GM23338 (cell line): Measurements from ENCODE around the gene ITIH3. TPM values are rescaled to one million over a fixed set of nuclear protein-coding genes. Genes with fewer than 3 reads are reported as not detected.
A peak's percentile ranks its signal among the peaks of the same experiment; 100 is the strongest.

Experiments used
- ATAC-seq: fragments of 200-7000 bp; cut with Tn5 transposase; 3 replicates; pipeline ENCODE4 v1.9.1; 2020
- DNase-seq: peaks from one replicate; pipeline ENCODE4 v3.0.0-alpha.2; 2015; ENCODE audit warnings: low spot score
- H2AFZ ChIP-seq: fragments of 200-600 bp; sonication (generic); 2 replicates; pipeline ENCODE4 v1.8.0; 2016; ENCODE audit warnings: antibody characterized with exemption, mild to moderate bottlenecking, moderate library complexity
- H3F3A ChIP-seq: fragments of 200-600 bp; sonication (generic); replicated peaks from 2 replicates; pipeline ENCODE4 v1.8.0; 2017; ENCODE audit warnings: antibody characterized with exemption, mixed run types, low read depth
- H3K27ac ChIP-seq: fragments of 200-600 bp; sonication (generic); 2 replicates; pipeline ENCODE4 v1.6.1; 2016; ENCODE audit warnings: low read depth
- H3K27me3 ChIP-seq: fragments of 200-600 bp; sonication (generic); 2 replicates; pipeline ENCODE4 v1.8.0; 2016; ENCODE audit warnings: mild to moderate bottlenecking, mixed run types, moderate library complexity; ENCODE audit not compliant: insufficient read depth
- H3K36me3 ChIP-seq: fragments of 200-600 bp; sonication (generic); 2 replicates; pipeline ENCODE4 v1.8.0; 2016; ENCODE audit warnings: mild to moderate bottlenecking; ENCODE audit not compliant: insufficient read depth
- H3K4me1 ChIP-seq: fragments of 200-600 bp; sonication (generic); 2 replicates; pipeline ENCODE4 v1.8.0; 2016; ENCODE audit warnings: mild to moderate bottlenecking, moderate library complexity; ENCODE audit not compliant: insufficient read depth
- H3K4me2 ChIP-seq: fragments of 200-600 bp; sonication (generic); 2 replicates; pipeline ENCODE4 v1.7.1; 2017; ENCODE audit warnings: mixed run types
- H3K4me3 ChIP-seq: fragments of 200-600 bp; sonication (generic); 2 replicates; pipeline ENCODE4 v1.6.1; 2016; ENCODE audit warnings: mixed run types
- H3K79me2 ChIP-seq: fragments of 200-600 bp; sonication (generic); replicated peaks from 2 replicates; pipeline ENCODE4 v1.8.0; 2017; ENCODE audit warnings: mild to moderate bottlenecking; ENCODE audit not compliant: insufficient read depth
- H3K9me2 ChIP-seq: fragments of 200-600 bp; sonication (generic); 2 replicates; pipeline ENCODE4 v1.8.0; 2017; ENCODE audit not compliant: insufficient read depth
- H4K20me1 ChIP-seq: fragments of 200-600 bp; sonication (generic); replicated peaks from 2 replicates; pipeline ENCODE4 v1.8.0; 2017; ENCODE audit warnings: mild to moderate bottlenecking; ENCODE audit not compliant: insufficient read depth
- H3K27ac Mint-ChIP-seq: 2 replicates; pipeline ENCODE4 v1.8.0; 2020; ENCODE audit warnings: inconsistent platforms, mild to moderate bottlenecking, moderate library complexity, mixed read lengths
- H3K27me3 Mint-ChIP-seq: 3 replicates; pipeline ENCODE4 v1.8.0; 2022; ENCODE audit warnings: low read depth, mild to moderate bottlenecking, moderate library complexity, mixed read lengths, inconsistent platforms; ENCODE audit not compliant: insufficient read depth, poor library complexity
- H3K36me3 Mint-ChIP-seq: 3 replicates; pipeline ENCODE4 v1.8.0; 2021; ENCODE audit warnings: low read depth, mild to moderate bottlenecking, inconsistent platforms, moderate library complexity, mixed read lengths
- H3K4me1 Mint-ChIP-seq: 3 replicates; pipeline ENCODE4 v1.8.0; 2020; ENCODE audit warnings: mild to moderate bottlenecking, inconsistent platforms, mixed read lengths
- H3K4me3 Mint-ChIP-seq: 3 replicates; pipeline ENCODE4 v1.8.0; 2021; ENCODE audit warnings: moderate library complexity, mild to moderate bottlenecking, inconsistent platforms, mixed read lengths
- H3K9me3 Mint-ChIP-seq: 3 replicates; pipeline ENCODE4 v1.8.0; 2020; ENCODE audit warnings: moderate library complexity, mild to moderate bottlenecking, inconsistent platforms, mixed read lengths
- CREB1 ChIP-seq: fragments of 250-450 bp; sonication (Bioruptor Pico); IDR thresholded peaks from 2 replicates; pipeline ENCODE4 v1.5.0; 2020; ENCODE audit warnings: low read depth, mild to moderate bottlenecking, moderate library complexity
- CTCF ChIP-seq, 2 experiments: fragments of 200-600 bp in 1 of 2; sonication (generic) in 1 of 2; conservative IDR thresholded peaks; 2 replicates each; pipeline versions ENCODE4 v1.5.1 to v1.6.1; 2016 to 2017; ENCODE audit warnings: antibody characterized with exemption in 2 of 2, low read depth in 2 of 2, mild to moderate bottlenecking in 2 of 2, moderate library complexity in 1 of 2
- ETS1 ChIP-seq: IDR thresholded peaks from 2 replicates; pipeline ENCODE4 v1.6.1; 2016; ENCODE audit warnings: antibody characterized with exemption
- EZH2 ChIP-seq: fragments of 200-600 bp; sonication (generic); IDR thresholded peaks from one replicate; pipeline ENCODE4 v1.8.0; 2017; ENCODE audit warnings: antibody characterized with exemption, mild to moderate bottlenecking, low read depth; ENCODE audit not compliant: unreplicated experiment
- EZH2phosphoT487 ChIP-seq: fragments of 200-600 bp; sonication (generic); IDR thresholded peaks from one replicate; pipeline ENCODE4 v1.8.1; 2018; ENCODE audit warnings: antibody characterized with exemption; ENCODE audit not compliant: unreplicated experiment
- JUNB ChIP-seq: IDR thresholded peaks from one replicate; pipeline ENCODE4 v1.6.1; 2016; ENCODE audit warnings: antibody characterized with exemption; ENCODE audit not compliant: unreplicated experiment
- NANOG ChIP-seq: IDR thresholded peaks from 2 replicates; pipeline ENCODE4 v1.6.1; 2016; ENCODE audit warnings: antibody characterized with exemption, borderline replicate concordance
- POLR2AphosphoS5 ChIP-seq: IDR thresholded peaks from 2 replicates; pipeline ENCODE4 v1.6.1; 2016; ENCODE audit warnings: antibody characterized with exemption, low read depth
- REST ChIP-seq: IDR thresholded peaks from one replicate; pipeline ENCODE4 v1.6.1; 2018; ENCODE audit warnings: antibody characterized with exemption; ENCODE audit not compliant: unreplicated experiment
- STAT1 ChIP-seq: IDR thresholded peaks from one replicate; pipeline ENCODE4 v1.6.1; 2016; ENCODE audit warnings: antibody characterized with exemption; ENCODE audit not compliant: unreplicated experiment
- ZNF114 ChIP-seq: fragments of 250-450 bp; sonication (Bioruptor Pico); IDR thresholded peaks from 2 replicates; pipeline ENCODE4 v1.5.0; 2020; ENCODE audit warnings: mild to moderate bottlenecking, moderate library complexity
- ZNF331 ChIP-seq: fragments of 250-450 bp; sonication (Bioruptor Pico); IDR thresholded peaks from 2 replicates; pipeline ENCODE4 v1.5.0; 2020; ENCODE audit warnings: low read depth, mild to moderate bottlenecking, moderate library complexity
- ZNF462 ChIP-seq: fragments of 250-450 bp; sonication (Bioruptor Pico); IDR thresholded peaks from 2 replicates; pipeline ENCODE4 v1.5.0; 2020; ENCODE audit warnings: mild to moderate bottlenecking, moderate library complexity
- polyA plus RNA-seq: library from polyadenylated mRNA; unstranded; fragments of >200 nt; fragmentation: Nextera tagmentation; extraction: Ambion mirVana; gene quantifications from 2 replicates; pipeline ENCODE4 v1.2.1, GENCODE V29; 2016
- total RNA-seq: library from RNA; depleted of rRNA; stranded (reverse); fragments of >200 nt; shearing (Covaris generic); gene quantifications from 2 replicates; pipeline ENCODE4 v1.2.3, GENCODE V29; 2014

Gene ITIH3
- total and polyA plus RNA-seq, 2 experiments from 2014 or later = not detected

GRCh38 chr3:52771702-52772101 lies 22.9 kb upstream of the ITIH3 start:
- H3K4me3 Mint-ChIP-seq = peak overlapping the region; percentile 86
- peak overlapping the region; percentile 97; the same call in 1 of the 2 replicates for H3K27ac Mint-ChIP-seq

More at GRCh38 chr3:52771702-52772101, 22.9 kb upstream of the ITIH3 start:
- Histone ChIP-seq H2AFZ (peak overlapping the region; percentile 100; the same call in 1 of the 2 replicates), H3F3A (0 out of 2 replicates have a peak, but pooled peaks cover 3% of the 10 kb centered on the region), H3K4me3 (peak overlapping the region; percentile 84), H4K20me1 (peaks cover 8% of the 10 kb centered on the region; the same call in 1 of the 2 replicates), H3K4me2 (peak overlapping the region; percentile 96), H3K27ac (peak overlapping the region; percentile 89; the same call in 1 of the 2 replicates), H3K27me3 (no peaks in the 10 kb centered on the region), H3K9me2 (no peaks in the 10 kb centered on the region), H3K4me1 (peaks cover 8% of the 10 kb centered on the region), H3K36me3 (peaks cover 6% of the 10 kb centered on the region; the same call in 1 of the 2 replicates), H3K79me2 (peaks cover 29% of the 10 kb centered on the region)
- Mint-ChIP-seq H3K9me3 (no peaks in the 10 kb centered on the region), H3K36me3 (peaks cover 11% of the 10 kb centered on the region; the same call in 2 of the 3 replicates), H3K27me3 (peaks cover 8% of the 10 kb centered on the region), H3K4me1 (peaks cover 7% of the 10 kb centered on the region; the same call in 2 of the 3 replicates)
- DNase-seq (no peak), ATAC-seq (no peak)
- TF ChIP-seq ZNF114 (CRISPR knock-in tag) (no peak), JUNB (no peak), NANOG (no peak), EZH2 (no peak), REST (no peak), ZNF462 (CRISPR knock-in tag) (no peak), CREB1 (CRISPR knock-in tag) (no peak), STAT1 (no peak), ZNF331 (CRISPR knock-in tag) (no peak), CTCF (conservative IDR thresholded peaks at IDR 0.05; ENCODE audit: low read depth in 2 of 2) (no peak), ETS1 (no peak), POLR2AphosphoS5 (no peak), EZH2phosphoT487 (no peak)
